Activated T-cell treated with anti-CD3 and anti-CD28 coated beads, Interleukin-2, amount 50 U/mL, for 24 hours (primary cell): Measurements from ENCODE around the gene RPS21.

ENCODE experiments used
- DNase-seq: peaks from one replicate; pipeline ENCODE4 v3.0.0-alpha.2; 2020
- H3K27ac Mint-ChIP-seq: 2 replicates; pipeline ENCODE4 v1.8.0; 2020; ENCODE audit warnings: mild to moderate bottlenecking, mixed read lengths
- H3K27me3 Mint-ChIP-seq: 2 replicates; pipeline ENCODE4 v1.8.0; 2020; ENCODE audit warnings: mixed read lengths
- H3K36me3 Mint-ChIP-seq: 2 replicates; pipeline ENCODE4 v1.8.0; 2020; ENCODE audit warnings: low read depth, mixed read lengths
- H3K4me1 Mint-ChIP-seq: 2 replicates; pipeline ENCODE4 v1.8.0; 2020; ENCODE audit warnings: low read depth, mixed read lengths
- H3K4me3 Mint-ChIP-seq: 2 replicates; pipeline ENCODE4 v1.8.0; 2020; ENCODE audit warnings: mild to moderate bottlenecking, moderate library complexity, mixed read lengths
- H3K9me3 Mint-ChIP-seq: 2 replicates; pipeline ENCODE4 v1.8.0; 2020; ENCODE audit warnings: mixed read lengths

Gene RPS21

GRCh38 chr20:62376112-62377063 is 10.5 kb upstream of the RPS21 start:
- DNase-seq: no peak
- no peaks in the 10 kb centered on the region for H3K27me3 Mint-ChIP-seq
- H3K36me3 Mint-ChIP-seq: peaks cover 4% of the 10 kb centered on the region
- H3K9me3 Mint-ChIP-seq: no peaks in the 10 kb centered on the region
- H3K27ac Mint-ChIP-seq: no peak overlapping the region
- H3K4me1 Mint-ChIP-seq: no peaks in the 10 kb centered on the region
- no peak overlapping the region for H3K4me3 Mint-ChIP-seq

- no peak overlapping the region for H3K27ac Mint-ChIP-seq
- H3K9me3 Mint-ChIP-seq: peaks cover 4% of the 10 kb centered on the region
- no peaks in the 10 kb centered on the region for H3K27me3 Mint-ChIP-seq
- no peak overlapping the region for H3K4me3 Mint-ChIP-seq
- DNase-seq: no peak
- H3K36me3 Mint-ChIP-seq: peaks cover 9% of the 10 kb centered on the region
- H3K4me1 Mint-ChIP-seq: no peaks in the 10 kb centered on the region
These were observed 9.8 kb upstream of the RPS21 start for GRCh38 chr20:62377064-62377461.

- DNase-seq: no peak
- H3K27ac Mint-ChIP-seq: no peak overlapping the region
- peaks cover 16% of the 10 kb centered on the region for H3K36me3 Mint-ChIP-seq
- peaks cover 2% of the 10 kb centered on the region for H3K4me1 Mint-ChIP-seq
- H3K27me3 Mint-ChIP-seq: no peaks in the 10 kb centered on the region
- no peak overlapping the region for H3K4me3 Mint-ChIP-seq
- H3K9me3 Mint-ChIP-seq: peaks cover 5% of the 10 kb centered on the region
These were observed 9.2 kb upstream of the RPS21 start for GRCh38 chr20:62377615-62378178.

- Mint-ChIP-seq H3K36me3 (peaks cover 19% of the 10 kb centered on the region), H3K27ac (no peak overlapping the region), H3K27me3 (no peaks in the 10 kb centered on the region), H3K4me1 (peaks cover 5% of the 10 kb centered on the region), H3K4me3 (no peak overlapping the region), H3K9me3 (peaks cover 5% of the 10 kb centered on the region)
- DNase-seq: no peak
These were observed 8.7 kb upstream of the RPS21 start for GRCh38 chr20:62378215-62378614.

- Mint-ChIP-seq H3K36me3 (peaks cover 42% of the 10 kb centered on the region), H3K9me3 (peaks cover 5% of the 10 kb centered on the region), H3K4me1 (peaks cover 20% of the 10 kb centered on the region), H3K4me3 (no peak overlapping the region), H3K27ac (no peak overlapping the region), H3K27me3 (no peaks in the 10 kb centered on the region)
- DNase-seq: no peak
These were observed 5.6 kb upstream of the RPS21 start for GRCh38 chr20:62381202-62381797.

- Mint-ChIP-seq H3K36me3 (peaks cover 45% of the 10 kb centered on the region), H3K27me3 (no peaks in the 10 kb centered on the region), H3K27ac (peak overlapping the region; percentile 6), H3K4me1 (peaks cover 20% of the 10 kb centered on the region), H3K4me3 (no peak overlapping the region), H3K9me3 (peaks cover 5% of the 10 kb centered on the region)
- no peak for DNase-seq
These were observed 5.1 kb upstream of the RPS21 start for GRCh38 chr20:62381842-62382241.

GRCh38 chr20:62382306-62383198 is 4.4 kb upstream of the RPS21 start:
- Mint-ChIP-seq H3K27ac (peak overlapping the region; percentile 64), H3K4me3 (no peak overlapping the region), H3K9me3 (peaks cover 5% of the 10 kb centered on the region), H3K4me1 (peaks cover 20% of the 10 kb centered on the region), H3K36me3 (peaks cover 51% of the 10 kb centered on the region), H3K27me3 (no peaks in the 10 kb centered on the region)
- DNase-seq: peak; percentile 84

GRCh38 chr20:62387219-62387913 is 463 bp downstream of the RPS21 start:
- Mint-ChIP-seq H3K36me3 (peaks cover 87% of the 10 kb centered on the region), H3K4me3 (peak overlapping the region; percentile 95), H3K27ac (peak overlapping the region; percentile 97), H3K4me1 (peaks cover 44% of the 10 kb centered on the region), H3K27me3 (no peaks in the 10 kb centered on the region), H3K9me3 (no peaks in the 10 kb centered on the region)
- peak; percentile 49 for DNase-seq

- Mint-ChIP-seq H3K4me3 (peak overlapping the region; percentile 95), H3K9me3 (no peaks in the 10 kb centered on the region), H3K4me1 (peaks cover 39% of the 10 kb centered on the region), H3K27ac (peak overlapping the region; percentile 97), H3K36me3 (peaks cover 82% of the 10 kb centered on the region), H3K27me3 (no peaks in the 10 kb centered on the region)
- DNase-seq: peak; percentile 49
These were observed 1.2 kb downstream of the RPS21 start for GRCh38 chr20:62387933-62388635.

GRCh38 chr20:62388839-62389600 is 2.1 kb downstream of the RPS21 start:
- peaks cover 84% of the 10 kb centered on the region for H3K36me3 Mint-ChIP-seq
- DNase-seq: no peak
- peaks cover 35% of the 10 kb centered on the region for H3K4me1 Mint-ChIP-seq
- peak overlapping the region; percentile 97 for H3K27ac Mint-ChIP-seq
- H3K4me3 Mint-ChIP-seq: peak overlapping the region; percentile 95
- H3K27me3 Mint-ChIP-seq: no peaks in the 10 kb centered on the region
- H3K9me3 Mint-ChIP-seq: no peaks in the 10 kb centered on the region

GRCh38 chr20:62389601-62390087 is 2.7 kb downstream of the RPS21 start:
- Mint-ChIP-seq H3K4me3 (peak overlapping the region; percentile 95), H3K27ac (peak overlapping the region; percentile 97), H3K9me3 (no peaks in the 10 kb centered on the region), H3K4me1 (peaks cover 33% of the 10 kb centered on the region), H3K36me3 (peaks cover 85% of the 10 kb centered on the region), H3K27me3 (no peaks in the 10 kb centered on the region)
- DNase-seq: no peak

GRCh38 chr20:62390317-62391164 is 3.6 kb downstream of the RPS21 start:
- H3K4me3 Mint-ChIP-seq: peak overlapping the region; percentile 31
- H3K4me1 Mint-ChIP-seq: peaks cover 25% of the 10 kb centered on the region
- no peaks in the 10 kb centered on the region for H3K27me3 Mint-ChIP-seq
- peak overlapping the region; percentile 97 for H3K27ac Mint-ChIP-seq
- no peak for DNase-seq
- peaks cover 88% of the 10 kb centered on the region for H3K36me3 Mint-ChIP-seq
- H3K9me3 Mint-ChIP-seq: no peaks in the 10 kb centered on the region
